Liver (tissue), 3 donors: ENCODE results near the gene IP6K2.

Experiments
- CTCF ChIP-seq: fragments of 150-350 bp; IDR thresholded peaks from 2 replicates; pipeline ENCODE4 v1.5.1; 2017; ENCODE audit warnings: improper control_type of control experiment, low read depth, low read length; ENCODE audit not compliant: missing input control
- FOXA1 ChIP-seq: IDR thresholded peaks from 2 replicates; pipeline ENCODE4 v1.6.1; 2016; ENCODE audit warnings: antibody characterized with exemption
- HNF4A ChIP-seq, 2 donors: conservative IDR thresholded peaks; 2 replicates each; pipeline ENCODE4 v1.6.1; 2016; ENCODE audit warnings: antibody characterized with exemption in 2 of 2, mild to moderate bottlenecking in 2 of 2
- HNF4G ChIP-seq: IDR thresholded peaks from 2 replicates; pipeline ENCODE4 v1.6.1; 2016; ENCODE audit warnings: antibody characterized with exemption
- JUND ChIP-seq, 2 donors: IDR thresholded peaks; 2 replicates each; pipeline ENCODE4 v1.6.1; 2016; ENCODE audit warnings: antibody characterized with exemption in 2 of 2
- MAX ChIP-seq: IDR thresholded peaks from 2 replicates; pipeline ENCODE4 v1.6.1; 2016; ENCODE audit warnings: antibody characterized with exemption
- SP1 ChIP-seq: IDR thresholded peaks from 2 replicates; pipeline ENCODE4 v1.6.1; 2018; ENCODE audit warnings: antibody characterized with exemption, mild to moderate bottlenecking
- YY1 ChIP-seq: IDR thresholded peaks from 2 replicates; pipeline ENCODE4 v1.6.1; 2016; ENCODE audit warnings: antibody characterized with exemption, mild to moderate bottlenecking
- ZBTB33 ChIP-seq: IDR thresholded peaks from 2 replicates; pipeline ENCODE4 v1.6.1; 2016; ENCODE audit warnings: antibody characterized with exemption
- donor health status: healthy.
- donor health status: healthy.

- no peak for TF ChIP-seq CTCF
- no peak for TF ChIP-seq HNF4G
- TF ChIP-seq MAX: no peak
- no peak for TF ChIP-seq JUND (IDR thresholded peaks at IDR 0.05)
- TF ChIP-seq YY1: no peak
- TF ChIP-seq HNF4A (conservative IDR thresholded peaks at IDR 0.05): no peak
- no peak for TF ChIP-seq FOXA1
- TF ChIP-seq SP1: no peak
- no peak for TF ChIP-seq ZBTB33
Measured at GRCh38 chr3:48700731-48701405, 16.2 kb downstream of the IP6K2 start.
